GM19238 (cell line): ENCODE measurements around the gene DNAJC7.
"Not testable (repeated sequence)": the region's sequence is repeated elsewhere in the genome, so short reads cannot be mapped to it uniquely, and the experiment has no call there.

ENCODE experiments used
- DNase-seq: peaks from one replicate; pipeline ENCODE4 v3.0.0; 2011; ENCODE audit warnings: low spot score; ENCODE audit not compliant: insufficient read length

The DNAJC7 gene

GRCh38 chr17:42041619-42042018 is 24.4 kb upstream of the DNAJC7 start:
- DNase-seq = no peak

- DNase-seq = no peak
Measured at GRCh38 chr17:42040818-42041217, 23.6 kb upstream of the DNAJC7 start.

- no peak for DNase-seq
Measured at GRCh38 chr17:42039794-42040763, 22.8 kb upstream of the DNAJC7 start.

- DNase-seq = no peak
Measured at GRCh38 chr17:42038221-42038973, 21.2 kb upstream of the DNAJC7 start.

- no peak for DNase-seq
Measured at GRCh38 chr17:42034059-42034458, 16.8 kb upstream of the DNAJC7 start.

- no peak for DNase-seq
Measured at GRCh38 chr17:42031584-42031983, 14.3 kb upstream of the DNAJC7 start.

- no peak for DNase-seq
Measured at GRCh38 chr17:42028791-42029127, 11.5 kb upstream of the DNAJC7 start.

- DNase-seq = no peak
Measured at GRCh38 chr17:42027961-42028790, 10.9 kb upstream of the DNAJC7 start.

GRCh38 chr17:42027590-42027889 is 10.3 kb upstream of the DNAJC7 start:
- DNase-seq = no peak

GRCh38 chr17:42026857-42027589 is 9.8 kb upstream of the DNAJC7 start:
- DNase-seq = no peak

GRCh38 chr17:42025936-42026335 is 8.7 kb upstream of the DNAJC7 start:
- DNase-seq = no peak

GRCh38 chr17:42025191-42025579 is 7.9 kb upstream of the DNAJC7 start:
- DNase-seq = no peak

GRCh38 chr17:42023524-42024349 is 6.5 kb upstream of the DNAJC7 start:
- no peak for DNase-seq

- DNase-seq = not testable (repeated sequence)
Measured at GRCh38 chr17:42020845-42021244, 3.6 kb upstream of the DNAJC7 start.

GRCh38 chr17:42019509-42020404 is 2.5 kb upstream of the DNAJC7 start, which contains the start of gene NKIRAS2:
TSS of gene NKIRAS2 (plus strand) at chr17:42020090. CDS start at chr17:42021578, 1,488 bp downstream.
- DNase-seq = peak; percentile 92

- no peak for DNase-seq
Measured at GRCh38 chr17:42018988-42019387, 1.7 kb upstream of the DNAJC7 start.

GRCh38 chr17:42018339-42018738 is 1.1 kb upstream of the DNAJC7 start:
- no peak for DNase-seq

- no peak for DNase-seq
Measured at GRCh38 chr17:42017866-42018200, 594 bp upstream of the DNAJC7 start.

- DNase-seq = no peak
Measured at GRCh38 chr17:42016411-42016831, 818 bp downstream of the DNAJC7 start.
